ENCODE results near the gene SH3TC1. TPM values are rescaled to one million over a fixed set of nuclear protein-coding genes. Genes with fewer than 3 reads are reported as not detected.

The SH3TC1 gene
- total and polyA plus RNA-seq, 4 experiments from 2014 or later: 7.9 to 41.3 (median 25.7) TPM

DNA sequence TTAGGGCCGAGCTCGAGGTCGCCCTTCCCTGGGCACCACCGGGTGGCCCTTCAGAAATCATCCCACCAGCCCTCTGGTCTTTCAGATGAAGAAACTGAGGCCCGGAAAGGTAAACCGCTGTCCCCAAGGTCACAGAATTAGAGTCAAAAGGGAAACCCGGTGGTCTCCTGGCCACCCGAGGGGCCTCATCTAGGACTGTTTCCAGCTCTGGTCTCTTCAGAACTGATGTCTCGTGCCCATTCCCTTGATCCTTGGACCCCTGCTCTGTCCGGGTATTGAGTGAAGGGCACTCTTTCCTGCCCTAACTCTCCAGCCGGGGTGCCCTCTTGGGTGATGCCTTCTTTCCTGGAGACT, 71.3 kb downstream of the SH3TC1 start:
- Mint-ChIP-seq H3K27ac (no peak overlapping the region), H3K27me3 (peaks cover 20 to 34% of the 10 kb centered on the region in 2 donors), H3K4me3 (no peak overlapping the region), H3K4me1 (no peaks in the 10 kb centered on the region), H3K36me3 (no peaks in the 10 kb centered on the region), H3K9me3 (no peaks in the 10 kb centered on the region)
- H3K27ac ChIP-seq (ENCODE audit: low read depth, low read length): no peak overlapping the region
- H3K27me3 ChIP-seq (ENCODE audit: insufficient read depth, low read length): peaks cover 3% of the 10 kb centered on the region
- ChIA-PET POLR2A (ENCODE audit: partially characterized antibody) (no interaction called here), CTCF (ENCODE audit: partially characterized antibody) (no interaction called here)
- H3K4me1 ChIP-seq (ENCODE audit: insufficient read depth, low read length): no peaks in the 10 kb centered on the region
- no peak overlapping the region for H3K4me3 ChIP-seq (ENCODE audit: low read length in 2 of 2)
- DNase-seq: no peak
- H3K9me3 ChIP-seq (ENCODE audit: control insufficient read depth in 1 of 2, low read length in 2 of 2): no peaks in the 10 kb centered on the region
- intact Hi-C loops (cut with micrococcal nuclease): no loop called here
- no peaks in the 10 kb centered on the region for H3K36me3 ChIP-seq (ENCODE audit: insufficient read depth, low read length)

DNA sequence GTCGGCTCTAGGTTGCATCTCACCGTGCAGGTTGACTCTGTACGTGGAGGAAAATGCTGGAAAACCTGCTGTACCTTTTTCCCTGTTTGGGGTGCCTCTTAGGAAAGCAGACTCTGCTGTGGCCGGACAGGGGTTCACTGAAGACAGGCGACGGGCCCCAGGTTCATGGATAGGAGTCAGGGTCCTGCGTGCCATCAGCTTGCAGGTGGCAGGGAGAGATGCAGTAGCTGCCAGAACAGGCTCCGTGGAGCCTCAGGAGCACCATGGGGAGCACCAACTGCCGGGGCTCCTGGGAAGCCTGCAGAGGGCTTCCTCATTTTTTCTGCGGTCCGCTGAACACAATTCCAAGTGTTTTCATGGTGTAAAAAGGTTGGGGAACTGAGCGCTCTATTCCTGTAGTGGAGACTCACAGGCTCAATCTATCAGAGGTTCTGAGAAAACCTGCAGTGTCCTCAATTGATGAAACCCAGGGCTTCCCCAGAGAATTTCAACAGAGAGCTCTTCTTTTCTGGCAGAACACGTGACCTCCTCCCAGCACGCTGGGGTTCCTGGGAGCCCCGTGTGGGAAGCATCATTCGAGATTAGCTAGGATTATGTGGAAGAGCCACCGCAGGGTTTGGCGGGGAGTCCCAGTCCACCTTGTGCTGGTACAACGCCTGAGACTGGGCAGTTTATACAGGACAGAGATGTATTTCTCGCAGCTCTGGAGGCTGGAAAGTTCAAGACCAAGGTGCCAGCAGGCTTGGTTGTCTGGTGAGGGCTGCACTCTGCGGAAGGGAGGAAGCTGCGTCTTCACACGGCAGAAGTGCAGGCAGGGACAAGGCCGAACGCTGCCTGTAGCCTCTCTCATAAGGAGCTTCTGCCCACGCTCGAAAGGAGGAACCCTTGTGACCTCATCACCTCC, 72.1 kb downstream of the SH3TC1 start:
- Mint-ChIP-seq H3K36me3 (no peaks in the 10 kb centered on the region), H3K4me1 (no peaks in the 10 kb centered on the region), H3K9me3 (no peaks in the 10 kb centered on the region), H3K27me3 (peaks cover 19 to 30% of the 10 kb centered on the region in 2 donors), H3K4me3 (no peak overlapping the region), H3K27ac (no peak overlapping the region)
- no peaks in the 10 kb centered on the region for H3K36me3 ChIP-seq (ENCODE audit: insufficient read depth, low read length)
- ChIA-PET CTCF (ENCODE audit: partially characterized antibody) (no interaction called here), POLR2A (ENCODE audit: partially characterized antibody) (no interaction called here)
- DNase-seq: no peak
- no peaks in the 10 kb centered on the region for H3K4me1 ChIP-seq (ENCODE audit: insufficient read depth, low read length)
- no peak overlapping the region for H3K27ac ChIP-seq (ENCODE audit: low read depth, low read length)
- peaks cover 3% of the 10 kb centered on the region for H3K27me3 ChIP-seq (ENCODE audit: insufficient read depth, low read length)
- intact Hi-C loops (cut with micrococcal nuclease): no loop called here
- no peaks in the 10 kb centered on the region for H3K9me3 ChIP-seq (ENCODE audit: control insufficient read depth in 1 of 2, low read length in 2 of 2)
- no peak overlapping the region for H3K4me3 ChIP-seq (ENCODE audit: low read length in 2 of 2)

DNA sequence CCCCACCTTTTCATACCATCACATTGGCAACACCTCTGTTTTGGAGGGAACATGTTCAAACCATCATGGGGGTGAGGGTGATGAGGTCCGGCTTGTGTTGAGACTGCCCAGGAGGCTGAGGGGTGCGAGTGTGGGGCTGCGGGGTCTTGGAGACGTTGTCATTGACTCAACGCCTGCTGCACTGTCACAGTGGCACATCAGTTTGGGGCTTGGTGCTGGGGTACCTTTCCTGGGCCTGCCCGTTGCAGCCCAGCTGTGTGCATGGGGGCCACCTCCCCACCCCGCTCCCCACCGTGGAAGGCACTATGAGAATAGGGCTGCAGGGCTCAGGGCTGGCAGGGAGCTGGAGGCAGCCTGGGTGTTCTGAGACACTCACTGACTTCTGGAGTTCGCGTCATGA, 72.7 kb downstream of the SH3TC1 start:
- Histone ChIP-seq H3K36me3 (ENCODE audit: insufficient read depth, low read length) (no peaks in the 10 kb centered on the region), H3K27me3 (ENCODE audit: insufficient read depth, low read length) (peaks cover 3% of the 10 kb centered on the region), H3K4me1 (ENCODE audit: insufficient read depth, low read length) (no peaks in the 10 kb centered on the region), H3K4me3 (ENCODE audit: low read length in 2 of 2) (no peak overlapping the region), H3K27ac (ENCODE audit: low read depth, low read length) (no peak overlapping the region), H3K9me3 (ENCODE audit: control insufficient read depth in 1 of 2, low read length in 2 of 2) (no peaks in the 10 kb centered on the region)
- DNase-seq: no peak
- Mint-ChIP-seq H3K4me1 (no peaks in the 10 kb centered on the region), H3K36me3 (no peaks in the 10 kb centered on the region), H3K9me3 (no peaks in the 10 kb centered on the region), H3K27ac (no peak overlapping the region), H3K27me3 (peaks cover 18 to 26% of the 10 kb centered on the region in 2 donors), H3K4me3 (no peak overlapping the region)
- POLR2A ChIA-PET (ENCODE audit: partially characterized antibody): no interaction called here
- CTCF ChIA-PET (ENCODE audit: partially characterized antibody): no interaction called here
- intact Hi-C loops (cut with micrococcal nuclease): no loop called here

DNA sequence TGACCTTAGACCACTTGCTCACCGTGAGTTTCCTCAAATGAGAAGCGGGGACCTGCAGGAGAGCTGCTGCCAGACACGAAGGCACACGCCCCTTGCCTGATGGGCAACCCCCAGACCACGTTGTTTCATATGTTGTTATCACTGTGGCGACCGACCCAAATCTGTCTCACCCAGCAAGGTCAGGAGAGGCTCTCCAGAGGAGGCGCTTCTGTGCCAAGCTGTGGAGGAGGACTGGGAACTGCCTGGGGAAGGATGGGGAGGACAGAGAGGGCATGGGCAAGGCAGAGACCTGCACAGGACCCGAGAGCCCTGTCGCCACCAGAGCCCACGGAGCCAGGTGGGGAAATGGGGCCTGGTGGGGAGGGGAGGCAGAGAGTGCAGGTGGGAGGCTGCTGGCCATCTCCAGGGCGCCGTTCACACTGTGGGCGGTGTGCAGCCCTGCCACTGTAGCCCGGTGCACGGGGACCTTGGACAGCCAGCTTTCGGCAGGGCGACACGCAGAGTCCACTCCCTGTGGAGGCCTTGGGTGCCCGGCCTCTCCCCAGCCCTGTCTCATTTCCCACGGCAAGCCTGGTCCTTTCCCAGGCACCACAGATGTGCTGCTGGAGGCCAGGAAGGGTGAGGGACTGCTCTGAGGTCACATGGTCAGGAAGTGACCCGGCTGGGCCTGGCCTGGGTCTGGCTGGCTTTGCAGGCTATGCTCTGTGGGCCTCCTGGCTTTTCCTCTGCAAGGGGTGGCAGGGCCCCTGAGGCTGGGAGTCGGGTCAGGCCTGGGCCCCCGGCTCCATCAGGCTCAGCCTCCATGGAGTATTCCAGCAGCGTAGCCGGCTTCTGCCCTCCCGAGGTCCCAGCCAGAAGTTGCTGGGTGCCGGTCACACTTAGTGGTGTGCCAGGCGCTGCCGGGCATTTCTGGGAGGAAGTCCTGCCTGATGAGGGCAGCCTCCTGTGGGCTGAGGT, 73.7 kb downstream of the SH3TC1 start:
- Histone ChIP-seq H3K27ac (ENCODE audit: low read depth, low read length) (no peak overlapping the region), H3K27me3 (ENCODE audit: insufficient read depth, low read length) (peaks cover 3% of the 10 kb centered on the region), H3K4me1 (ENCODE audit: insufficient read depth, low read length) (no peaks in the 10 kb centered on the region), H3K9me3 (ENCODE audit: control insufficient read depth in 1 of 2, low read length in 2 of 2) (no peaks in the 10 kb centered on the region), H3K4me3 (ENCODE audit: low read length in 2 of 2) (no peak overlapping the region), H3K36me3 (ENCODE audit: insufficient read depth, low read length) (no peaks in the 10 kb centered on the region)
- H3K4me3 Mint-ChIP-seq: no peak overlapping the region
- ChIA-PET CTCF (ENCODE audit: partially characterized antibody) (no interaction called here), POLR2A (ENCODE audit: partially characterized antibody) (no interaction called here)
- peaks cover 16 to 25% of the 10 kb centered on the region in 2 donors for H3K27me3 Mint-ChIP-seq
- DNase-seq: no peak
- no peaks in the 10 kb centered on the region for H3K9me3 Mint-ChIP-seq
- no peaks in the 10 kb centered on the region for H3K4me1 Mint-ChIP-seq
- no peaks in the 10 kb centered on the region for H3K36me3 Mint-ChIP-seq
- intact Hi-C loops (cut with micrococcal nuclease): no loop called here
- H3K27ac Mint-ChIP-seq: no peak overlapping the region

DNA sequence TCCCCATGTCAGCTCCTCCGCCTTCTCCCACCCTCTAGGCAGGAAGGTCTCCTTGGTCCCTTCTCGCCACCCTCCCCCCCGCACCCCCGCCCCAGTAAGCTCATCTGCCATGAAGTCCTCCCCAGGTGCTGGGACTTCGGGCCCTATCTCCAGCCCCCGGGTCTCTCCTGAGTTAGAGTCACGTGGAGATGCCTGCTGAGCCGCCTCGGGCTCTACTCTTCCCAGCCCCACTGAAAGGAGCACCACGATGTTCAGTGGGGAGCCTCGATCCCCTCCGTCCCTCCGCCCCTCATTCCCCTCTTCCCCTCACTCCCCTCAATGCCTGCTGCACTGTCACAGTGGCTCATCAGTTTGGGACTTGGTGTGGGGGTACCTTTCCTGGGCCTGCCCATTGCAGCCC, 74.4 kb downstream of the SH3TC1 start:
- no peaks in the 10 kb centered on the region for H3K9me3 Mint-ChIP-seq
- H3K4me1 ChIP-seq (ENCODE audit: insufficient read depth, low read length): no peaks in the 10 kb centered on the region
- ChIA-PET POLR2A (ENCODE audit: partially characterized antibody) (no interaction called here), CTCF (ENCODE audit: partially characterized antibody) (no interaction called here)
- H3K36me3 Mint-ChIP-seq: no peaks in the 10 kb centered on the region
- H3K4me1 Mint-ChIP-seq: no peaks in the 10 kb centered on the region
- H3K36me3 ChIP-seq (ENCODE audit: insufficient read depth, low read length): no peaks in the 10 kb centered on the region
- peaks cover 3% of the 10 kb centered on the region for H3K27me3 ChIP-seq (ENCODE audit: insufficient read depth, low read length)
- intact Hi-C loops (cut with micrococcal nuclease): no loop called here
- H3K4me3 Mint-ChIP-seq: no peak overlapping the region
- no peak overlapping the region for H3K4me3 ChIP-seq (ENCODE audit: low read length in 2 of 2)
- H3K9me3 ChIP-seq (ENCODE audit: control insufficient read depth in 1 of 2, low read length in 2 of 2): no peaks in the 10 kb centered on the region
- H3K27ac Mint-ChIP-seq: no peak overlapping the region
- peaks cover 14 to 22% of the 10 kb centered on the region in 2 donors for H3K27me3 Mint-ChIP-seq
- DNase-seq: no peak
- no peak overlapping the region for H3K27ac ChIP-seq (ENCODE audit: low read depth, low read length)

DNA sequence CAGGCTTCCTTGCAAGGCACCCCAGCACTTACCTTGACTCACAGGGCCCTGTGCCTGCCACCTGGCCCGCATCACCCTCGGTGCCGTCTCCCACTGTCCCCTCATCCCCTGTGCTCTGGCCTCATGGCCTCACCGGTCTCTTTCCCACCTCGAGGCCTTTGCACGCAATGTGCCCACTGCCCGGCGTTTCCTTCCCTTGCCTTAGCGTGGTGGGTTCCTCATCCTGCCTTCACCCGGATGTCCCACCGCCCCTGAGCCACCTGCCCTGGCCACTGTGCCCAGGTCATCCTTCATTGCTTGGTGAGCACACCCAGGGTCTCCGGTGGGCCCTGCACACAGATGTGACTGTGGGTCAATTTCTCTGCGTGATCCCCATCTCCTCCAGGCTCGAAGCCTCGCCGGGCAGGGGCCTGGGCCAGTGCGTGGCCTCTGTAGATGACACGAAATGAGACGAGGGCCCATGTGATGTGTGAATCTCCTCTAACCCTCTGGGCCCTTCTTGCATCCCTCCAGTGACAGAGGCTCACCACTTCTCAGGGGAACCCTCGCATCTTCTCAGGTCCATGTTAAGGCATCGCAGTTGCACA, 75.1 kb downstream of the SH3TC1 start:
- Mint-ChIP-seq H3K36me3 (no peaks in the 10 kb centered on the region), H3K4me3 (no peak overlapping the region), H3K27ac (no peak overlapping the region), H3K27me3 (peaks cover 7 to 17% of the 10 kb centered on the region in 2 donors), H3K9me3 (no peaks in the 10 kb centered on the region), H3K4me1 (no peaks in the 10 kb centered on the region)
- Histone ChIP-seq H3K9me3 (ENCODE audit: control insufficient read depth in 1 of 2, low read length in 2 of 2) (no peaks in the 10 kb centered on the region), H3K27ac (ENCODE audit: low read depth, low read length) (no peak overlapping the region), H3K4me3 (ENCODE audit: low read length in 2 of 2) (no peak overlapping the region), H3K27me3 (ENCODE audit: insufficient read depth, low read length) (peaks cover 1% of the 10 kb centered on the region), H3K36me3 (ENCODE audit: insufficient read depth, low read length) (no peaks in the 10 kb centered on the region), H3K4me1 (ENCODE audit: insufficient read depth, low read length) (no peaks in the 10 kb centered on the region)
- ChIA-PET POLR2A (ENCODE audit: partially characterized antibody) (no interaction called here), CTCF (ENCODE audit: partially characterized antibody) (no interaction called here)
- intact Hi-C loops (cut with micrococcal nuclease): no loop called here
- no peak for DNase-seq
